H7 (cell line): ENCODE data around the gene KLHL3. TPM values are rescaled to one million over a fixed set of nuclear protein-coding genes. Genes with fewer than 3 reads are reported as not detected.

Experiments used
- DNase-seq: peaks from one replicate; pipeline ENCODE4 v3.0.0; 2012
- H3K27me3 ChIP-seq: 2 replicates; pipeline ENCODE4 v1.6.0; 2011; ENCODE audit warnings: mild to moderate bottlenecking, low read length; ENCODE audit not compliant: control insufficient read depth, insufficient read depth
- H3K36me3 ChIP-seq: replicated peaks from 2 replicates; pipeline ENCODE4 v1.5.1; 2011; ENCODE audit warnings: low read length; ENCODE audit not compliant: control insufficient read depth, insufficient read depth
- H3K4me3 ChIP-seq: 2 replicates; pipeline ENCODE4 v1.5.1; 2011; ENCODE audit warnings: low read depth, mild to moderate bottlenecking, control low read depth, low read length, moderate library complexity; ENCODE audit not compliant: insufficient read depth
- total RNA-seq: library from RNA; depleted of rRNA; stranded (reverse); fragments of >200 nt; shearing (Covaris generic); gene quantifications from 2 replicates; pipeline ENCODE4 v1.2.3, GENCODE V29; 2014

The KLHL3 gene
- total RNA-seq, 1 experiment from 2014 or later = 3.8 TPM

DNA sequence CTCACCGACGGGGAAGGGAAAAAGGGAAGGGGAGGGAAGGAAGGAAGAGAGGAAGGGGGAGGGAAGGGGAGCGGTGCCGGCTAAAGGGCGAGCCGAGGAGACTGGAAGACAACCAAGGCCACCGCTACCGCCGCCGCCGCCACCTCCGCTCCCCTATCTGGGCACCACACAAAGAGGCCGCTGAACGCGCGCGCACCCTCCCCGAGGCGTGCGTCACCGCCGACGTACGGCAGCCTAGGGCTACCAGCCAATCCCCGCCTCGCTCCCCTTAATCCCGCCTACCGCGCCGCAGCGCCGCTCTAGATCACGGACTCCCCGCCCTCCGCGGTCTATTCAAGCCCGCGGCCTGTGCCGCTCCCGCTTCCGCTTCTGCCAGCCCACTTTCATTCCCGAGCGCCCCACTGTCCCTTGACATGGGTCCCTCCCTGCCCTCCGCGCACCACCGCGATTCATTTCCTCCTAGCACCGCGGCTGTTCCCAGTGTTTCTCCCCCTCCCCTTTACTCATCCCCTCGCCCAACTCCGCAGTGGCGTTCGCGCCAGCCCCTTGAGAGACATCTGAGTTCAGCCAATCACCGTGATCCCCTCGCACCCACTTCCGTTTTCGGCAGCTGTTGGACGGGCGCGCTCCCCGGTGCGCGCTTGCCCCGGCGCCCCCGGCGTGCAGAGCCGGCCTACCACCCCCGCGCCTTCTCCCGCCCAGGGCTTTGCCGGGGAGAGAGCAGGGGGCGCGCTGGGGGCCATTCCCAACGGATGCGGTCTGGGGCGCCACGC is 18.5 kb upstream of the KLHL3 start, which contains the start of gene HNRNPA0:
HNRNPA0 (minus strand) TSS at position 176 of the 773 bp plus-strand sequence. CDS start 297 bp downstream, outside the sequence.
- Histone ChIP-seq H3K4me3 (peak within 1 kb of the TSS; percentile 97), H3K36me3 (peaks cover 2% of the 10 kb centered on the region; the same call in 1 of the 2 replicates), H3K27me3 (no peaks in the 10 kb centered on the region)
- peak; percentile 98 for DNase-seq

GRCh38 chr5:137753691-137754187 is 17.9 kb upstream of the KLHL3 start:
- Histone ChIP-seq H3K4me3 (peak overlapping the region; percentile 97), H3K36me3 (peaks cover 2% of the 10 kb centered on the region; the same call in 1 of the 2 replicates), H3K27me3 (no peaks in the 10 kb centered on the region)
- DNase-seq = no peak

DNA sequence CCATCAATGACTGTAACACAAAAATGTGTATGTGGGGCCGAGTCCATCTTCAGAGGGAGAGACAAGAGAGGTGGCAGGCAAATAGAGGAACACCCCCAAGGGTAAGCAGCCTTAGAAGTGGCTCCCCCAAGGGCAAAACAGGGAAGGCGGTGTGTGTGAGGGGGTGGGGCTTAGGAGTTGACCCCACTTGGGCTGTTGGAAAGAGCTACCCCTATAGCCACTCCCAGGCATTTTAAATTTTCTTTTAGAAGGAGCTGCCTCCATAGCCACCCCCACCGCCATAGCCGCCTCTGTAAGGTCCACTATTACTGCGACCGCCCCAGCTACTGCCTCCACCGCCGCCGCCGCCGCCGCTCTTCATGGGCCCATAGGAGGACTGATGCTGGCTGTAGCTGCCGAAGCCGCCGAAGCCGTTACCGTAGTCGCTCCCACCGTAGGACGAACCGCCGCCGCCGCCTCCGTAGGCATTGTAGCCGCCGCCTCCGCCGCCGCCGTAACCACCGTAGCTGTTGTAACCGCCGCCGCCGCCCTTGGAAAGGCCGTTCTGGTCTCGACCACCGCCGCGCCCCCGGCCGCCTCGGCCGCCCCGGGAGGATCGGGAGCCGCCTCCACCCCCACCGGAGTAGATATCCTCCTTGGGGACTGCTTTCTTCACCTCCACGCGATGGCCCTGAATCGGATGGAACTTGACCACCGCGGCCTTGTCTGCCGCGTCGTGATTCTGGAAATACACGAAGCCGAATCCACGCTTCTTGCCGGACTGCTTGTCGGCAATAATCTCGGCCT is 17.2 kb upstream of the KLHL3 start:
- peak; percentile 53 for DNase-seq
- no peaks in the 10 kb centered on the region for H3K27me3 ChIP-seq
- H3K36me3 ChIP-seq = peaks cover 2% of the 10 kb centered on the region; the same call in 1 of the 2 replicates
- H3K4me3 ChIP-seq = peak overlapping the region; percentile 97

GRCh38 chr5:137751869-137752491 is 16.1 kb upstream of the KLHL3 start:
- H3K36me3 ChIP-seq = peaks cover 2% of the 10 kb centered on the region; the same call in 1 of the 2 replicates
- peak overlapping the region; percentile 97 for H3K4me3 ChIP-seq
- DNase-seq = peak; percentile 20
- no peaks in the 10 kb centered on the region for H3K27me3 ChIP-seq

- Histone ChIP-seq H3K4me3 (no peak overlapping the region), H3K36me3 (peaks cover 2% of the 10 kb centered on the region; the same call in 1 of the 2 replicates), H3K27me3 (no peaks in the 10 kb centered on the region)
- DNase-seq = no peak
Measured at GRCh38 chr5:137750436-137750835, 14.5 kb upstream of the KLHL3 start.

- Histone ChIP-seq H3K36me3 (peaks cover 2% of the 10 kb centered on the region; the same call in 1 of the 2 replicates), H3K27me3 (no peaks in the 10 kb centered on the region), H3K4me3 (no peak overlapping the region)
- DNase-seq = no peak
Measured at GRCh38 chr5:137747848-137748247, 12.0 kb upstream of the KLHL3 start.

DNA sequence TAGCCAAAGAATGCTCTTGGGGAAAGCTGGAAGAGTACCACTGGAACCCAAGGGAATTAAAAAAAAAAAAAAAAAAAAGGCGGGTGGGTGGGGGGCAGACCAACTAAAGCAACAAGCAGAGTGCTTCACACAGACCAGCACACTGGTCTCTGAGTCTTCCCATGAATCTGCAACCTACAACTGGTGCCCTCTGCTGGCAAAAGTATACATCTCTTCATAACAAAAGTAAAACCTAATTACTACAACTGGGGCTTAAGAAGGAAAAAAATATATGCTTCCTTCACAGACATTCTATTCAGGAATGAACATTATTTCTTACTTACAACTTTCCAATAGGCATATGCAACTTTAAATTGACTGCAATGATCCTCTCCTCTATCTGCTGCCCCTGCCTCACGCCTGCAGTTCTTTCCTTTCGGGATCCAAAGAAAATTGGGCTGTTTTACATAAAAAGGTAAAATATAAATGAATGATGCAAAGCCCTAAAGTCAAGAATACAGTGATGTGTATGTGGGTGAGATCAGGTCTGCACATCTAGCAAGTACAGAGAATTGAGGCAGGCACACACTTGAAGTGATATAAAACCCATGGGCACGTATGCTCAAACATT is 7.2 kb upstream of the KLHL3 start:
- Histone ChIP-seq H3K4me3 (no peak overlapping the region), H3K36me3 (no peaks in the 10 kb centered on the region)
- peak; percentile 37 for DNase-seq

DNA sequence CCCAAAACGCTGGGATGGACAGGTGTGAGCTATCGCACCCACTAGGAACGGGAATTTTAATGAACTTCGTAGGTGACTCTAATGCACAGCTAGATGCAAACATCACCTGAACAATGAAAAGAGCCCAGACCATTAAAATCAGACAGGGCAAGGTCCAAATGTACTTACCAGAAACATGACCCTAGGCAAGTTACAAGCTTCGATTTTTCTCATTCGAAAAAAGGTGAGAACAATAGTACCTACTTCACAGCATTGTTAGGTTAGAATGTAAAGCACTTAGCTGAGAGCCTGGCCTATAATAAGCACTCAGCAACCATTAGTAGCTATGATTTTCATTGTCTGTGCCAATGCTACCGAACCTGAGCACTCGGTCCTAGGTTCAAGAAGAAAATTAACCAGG is 5.8 kb upstream of the KLHL3 start:
- no peaks in the 10 kb centered on the region for H3K27me3 ChIP-seq
- no peaks in the 10 kb centered on the region for H3K36me3 ChIP-seq
- no peak overlapping the region for H3K4me3 ChIP-seq
- DNase-seq = no peak

More for the DNA sequence above, 7.2 kb upstream of the KLHL3 start:
- H3K27me3 ChIP-seq = no peaks in the 10 kb centered on the region

DNA sequence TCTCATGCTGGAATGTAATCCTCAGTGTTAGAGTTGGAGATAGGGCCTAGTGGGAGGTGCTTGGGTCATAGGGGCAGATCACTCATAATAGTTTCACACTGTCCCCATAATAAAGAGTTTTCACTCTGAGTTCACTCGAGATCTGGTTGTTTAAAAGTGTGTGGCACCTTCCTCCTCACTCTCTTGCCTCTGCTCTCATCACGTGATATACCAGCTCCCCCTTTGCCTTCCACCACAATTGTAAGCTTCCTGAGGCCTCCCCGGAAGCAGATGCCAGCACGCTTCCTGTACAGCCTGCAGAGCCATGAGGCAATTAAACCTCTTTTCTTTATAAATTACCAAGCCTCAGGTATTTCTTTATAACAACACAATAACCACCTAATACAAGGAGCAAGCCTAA is 3.8 kb upstream of the KLHL3 start:
- H3K27me3 ChIP-seq = no peaks in the 10 kb centered on the region
- no peak overlapping the region for H3K4me3 ChIP-seq
- DNase-seq = no peak
- no peaks in the 10 kb centered on the region for H3K36me3 ChIP-seq

DNA sequence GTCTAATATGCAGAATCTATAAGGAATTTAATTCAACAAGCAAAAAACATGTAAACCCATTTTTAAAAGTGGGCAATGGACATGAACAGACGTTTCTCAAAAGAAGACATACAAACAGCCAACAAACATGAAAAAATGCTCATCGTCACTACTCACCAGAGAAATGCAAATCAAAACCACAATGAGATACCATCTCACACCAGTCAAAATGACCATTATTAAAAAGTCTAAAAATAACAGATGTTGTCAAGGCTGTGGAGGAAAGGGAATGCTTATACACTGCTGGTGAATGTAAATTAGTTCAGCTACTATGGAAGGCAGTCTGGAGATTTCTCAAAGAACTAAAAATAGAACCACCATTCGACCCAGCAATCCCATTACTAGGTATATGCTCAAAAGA is 3.1 kb upstream of the KLHL3 start:
- DNase-seq = no peak

GRCh38 chr5:137737349-137738131 is 1.7 kb upstream of the KLHL3 start:
- H3K27me3 ChIP-seq = no peaks in the 10 kb centered on the region
- H3K36me3 ChIP-seq = no peaks in the 10 kb centered on the region
- no peak for DNase-seq
- H3K4me3 ChIP-seq = no peak overlapping the region

More for the DNA sequence above, 3.1 kb upstream of the KLHL3 start:
- no peak overlapping the region for H3K4me3 ChIP-seq
- no peaks in the 10 kb centered on the region for H3K27me3 ChIP-seq
- H3K36me3 ChIP-seq = no peaks in the 10 kb centered on the region

- no peak overlapping the region for H3K4me3 ChIP-seq
- DNase-seq = no peak
- H3K36me3 ChIP-seq = no peaks in the 10 kb centered on the region
- H3K27me3 ChIP-seq = no peaks in the 10 kb centered on the region
Measured at GRCh38 chr5:137736496-137736895, 607 bp upstream of the KLHL3 start.

DNA sequence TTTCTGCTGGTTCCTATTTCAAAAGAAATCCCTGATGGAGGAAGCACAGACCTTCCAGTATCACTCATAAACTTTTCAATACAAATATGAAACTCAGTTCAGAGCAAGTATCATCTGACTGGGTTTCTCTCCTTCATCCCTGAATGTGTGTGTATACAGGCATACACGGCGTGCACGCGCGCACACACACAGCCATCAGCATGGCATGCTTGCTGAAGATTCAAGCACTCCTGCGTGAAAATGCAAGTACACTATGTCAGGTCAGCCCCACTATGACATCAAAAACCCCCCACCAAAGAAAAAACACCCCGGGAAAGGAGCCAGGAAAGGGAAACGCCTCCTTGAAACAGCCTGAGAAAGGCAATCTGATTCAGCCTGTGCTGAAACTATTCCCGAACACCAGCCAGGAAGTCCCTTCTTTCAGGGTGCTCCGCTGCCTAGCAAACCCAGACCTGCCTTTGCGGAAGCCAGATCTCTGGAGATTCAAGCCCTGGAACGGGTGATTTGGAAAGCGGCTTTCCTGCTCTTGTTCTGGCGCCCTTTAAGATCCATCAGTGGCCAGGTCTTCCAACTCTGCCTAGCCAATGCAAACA is 831 bp downstream of the KLHL3 start:
- peak; percentile 24 for DNase-seq
- no peaks in the 10 kb centered on the region for H3K27me3 ChIP-seq
- peak overlapping the region; percentile 49 for H3K4me3 ChIP-seq
- H3K36me3 ChIP-seq = no peaks in the 10 kb centered on the region
